Neural progenitor cell (in vitro differentiated cells): ENCODE measurements around the gene RPL26. TPM values are rescaled to one million over a fixed set of nuclear protein-coding genes. Genes with fewer than 3 reads are reported as not detected.

Experiments
- DNase-seq: peaks from one replicate; pipeline ENCODE4 v3.0.0-alpha.2; 2016; ENCODE audit warnings: low spot score
- H2AFZ ChIP-seq: fragments of 200-600 bp; sonication (generic); replicated peaks from 2 replicates; pipeline ENCODE4 v1.6.1; 2016; ENCODE audit warnings: antibody characterized with exemption
- H3F3A ChIP-seq: fragments of 200-600 bp; sonication (generic); 2 replicates; pipeline ENCODE4 v1.6.1; 2016; ENCODE audit warnings: antibody characterized with exemption, low read depth
- H3K27ac ChIP-seq: fragments of 200-600 bp; sonication (generic); 2 replicates; pipeline ENCODE4 v1.5.1; 2016; ENCODE audit warnings: mild to moderate bottlenecking
- H3K27me3 ChIP-seq: fragments of 200-600 bp; sonication (generic); 2 replicates; pipeline ENCODE4 v1.6.1; 2016; ENCODE audit warnings: mild to moderate bottlenecking, moderate library complexity
- H3K36me3 ChIP-seq: fragments of 200-600 bp; sonication (generic); 2 replicates; pipeline ENCODE4 v1.5.1; 2016
- H3K4me1 ChIP-seq: fragments of 200-600 bp; sonication (generic); 2 replicates; pipeline ENCODE4 v1.6.1; 2016; ENCODE audit warnings: mixed run types
- H3K4me2 ChIP-seq: fragments of 200-600 bp; sonication (generic); 2 replicates; pipeline ENCODE4 v1.6.1; 2016
- H3K4me3 ChIP-seq: fragments of 200-600 bp; sonication (generic); 2 replicates; pipeline ENCODE4 v1.5.1; 2016
- H3K79me2 ChIP-seq: fragments of 200-600 bp; sonication (generic); 2 replicates; pipeline ENCODE4 v1.6.1; 2016; ENCODE audit warnings: low read depth
- H3K9ac ChIP-seq: fragments of 200-600 bp; sonication (generic); 2 replicates; pipeline ENCODE4 v1.6.1; 2016
- H3K9me3 ChIP-seq: fragments of 200-600 bp; sonication (generic); 2 replicates; pipeline ENCODE4 v1.5.1; 2016; ENCODE audit warnings: low read depth
- H4K20me1 ChIP-seq: fragments of 200-600 bp; sonication (generic); 2 replicates; pipeline ENCODE4 v1.6.1; 2016; ENCODE audit warnings: low read depth
- H3K27ac Mint-ChIP-seq: 3 replicates; pipeline ENCODE4 v1.8.0; 2021; ENCODE audit warnings: mixed read lengths
- H3K27me3 Mint-ChIP-seq: 2 replicates; pipeline ENCODE4 v1.8.0; 2022; ENCODE audit warnings: low read depth, mild to moderate bottlenecking, inconsistent platforms, moderate library complexity, mixed read lengths; ENCODE audit not compliant: insufficient read depth
- H3K36me3 Mint-ChIP-seq: 3 replicates; pipeline ENCODE4 v1.8.0; 2021; ENCODE audit warnings: mixed read lengths
- H3K4me1 Mint-ChIP-seq: 3 replicates; pipeline ENCODE4 v1.8.0; 2021; ENCODE audit warnings: mixed read lengths
- H3K4me3 Mint-ChIP-seq: 3 replicates; pipeline ENCODE4 v1.8.0; 2021; ENCODE audit warnings: mild to moderate bottlenecking, moderate library complexity, mixed read lengths
- H3K9me3 Mint-ChIP-seq: 3 replicates; pipeline ENCODE4 v1.8.0; 2020; ENCODE audit warnings: mixed read lengths
- CTCF ChIP-seq: fragments of 200-600 bp; sonication (generic); IDR thresholded peaks from 2 replicates; pipeline ENCODE4 v1.5.1; 2017; ENCODE audit warnings: antibody characterized with exemption, mild to moderate bottlenecking
- EZH2 ChIP-seq: fragments of 200-600 bp; sonication (generic); IDR thresholded peaks from 2 replicates; pipeline ENCODE4 v1.6.1; 2017; ENCODE audit warnings: antibody characterized with exemption, mild to moderate bottlenecking, moderate library complexity
- EZH2phosphoT487 ChIP-seq: fragments of 200-600 bp; sonication (generic); IDR thresholded peaks from 2 replicates; pipeline ENCODE4 v1.6.1; 2017; ENCODE audit warnings: antibody characterized with exemption
- total RNA-seq: library from RNA; depleted of rRNA; stranded (reverse); fragments of >200 nt; gene quantifications from 2 replicates; pipeline ENCODE4 v1.2.3, GENCODE V29; 2015; ENCODE audit warnings: low replicate concordance

Gene RPL26
- total RNA-seq, 1 donor from 2014 or later = 8,768 TPM

- DNase-seq = no peak
- no peak overlapping the region for H3K4me3 ChIP-seq
- no peak overlapping the region for H3K27ac ChIP-seq
- Mint-ChIP-seq H3K27ac (no peak overlapping the region), H3K9me3 (no peaks in the 10 kb centered on the region), H3K36me3 (no peaks in the 10 kb centered on the region), H3K4me3 (no peak overlapping the region), H3K4me1 (peaks cover 5% of the 10 kb centered on the region), H3K27me3 (peaks cover 9% of the 10 kb centered on the region)
- no peaks in the 10 kb centered on the region for H3K9me3 ChIP-seq
- no peaks in the 10 kb centered on the region for H4K20me1 ChIP-seq
- H3K4me2 ChIP-seq = no peak overlapping the region
- peaks cover 3% of the 10 kb centered on the region for H3F3A ChIP-seq
- H3K36me3 ChIP-seq = no peaks in the 10 kb centered on the region
- H3K79me2 ChIP-seq = no peaks in the 10 kb centered on the region
- H3K4me1 ChIP-seq = no peaks in the 10 kb centered on the region
- no peak for TF ChIP-seq CTCF
- peaks cover 22% of the 10 kb centered on the region for H3K27me3 ChIP-seq
- H2AFZ ChIP-seq = no peak overlapping the region
- H3K9ac ChIP-seq = no peak overlapping the region
Measured at GRCh38 chr17:8419305-8419704, 36.3 kb upstream of the RPL26 start.

- H3K79me2 ChIP-seq = no peaks in the 10 kb centered on the region
- peaks cover 5% of the 10 kb centered on the region for H3K4me1 Mint-ChIP-seq
- DNase-seq = no peak
- H2AFZ ChIP-seq = no peak overlapping the region
- TF ChIP-seq EZH2phosphoT487 (no peak), CTCF (no peak), EZH2 (no peak)
- H3K36me3 ChIP-seq = no peaks in the 10 kb centered on the region
- no peaks in the 10 kb centered on the region for H4K20me1 ChIP-seq
- H3K4me1 ChIP-seq = no peaks in the 10 kb centered on the region
- H3K4me3 Mint-ChIP-seq = no peak overlapping the region
- H3K27ac ChIP-seq = no peak overlapping the region
- H3K9me3 Mint-ChIP-seq = no peaks in the 10 kb centered on the region
- no peak overlapping the region for H3K27ac Mint-ChIP-seq
- peaks cover 22% of the 10 kb centered on the region for H3K27me3 ChIP-seq
- H3K4me2 ChIP-seq = no peak overlapping the region
- peaks cover 3% of the 10 kb centered on the region for H3F3A ChIP-seq
- no peak overlapping the region for H3K9ac ChIP-seq
- no peaks in the 10 kb centered on the region for H3K9me3 ChIP-seq
- no peak overlapping the region for H3K4me3 ChIP-seq
- H3K27me3 Mint-ChIP-seq = peaks cover 9% of the 10 kb centered on the region
- no peaks in the 10 kb centered on the region for H3K36me3 Mint-ChIP-seq
Measured at GRCh38 chr17:8418471-8418870, 35.5 kb upstream of the RPL26 start.

- Mint-ChIP-seq H3K36me3 (no peaks in the 10 kb centered on the region), H3K27me3 (peaks cover 8% of the 10 kb centered on the region), H3K27ac (no peak overlapping the region), H3K4me1 (no peaks in the 10 kb centered on the region), H3K9me3 (no peaks in the 10 kb centered on the region), H3K4me3 (no peak overlapping the region)
- Histone ChIP-seq H3K9ac (no peak overlapping the region), H3K9me3 (no peaks in the 10 kb centered on the region), H3K4me3 (no peak overlapping the region), H3K4me1 (no peaks in the 10 kb centered on the region), H4K20me1 (no peaks in the 10 kb centered on the region), H3K27me3 (peaks cover 22% of the 10 kb centered on the region), H3K36me3 (no peaks in the 10 kb centered on the region), H3F3A (peaks cover 3% of the 10 kb centered on the region), H3K27ac (no peak overlapping the region), H2AFZ (peak overlapping the region; percentile 57), H3K79me2 (no peaks in the 10 kb centered on the region), H3K4me2 (no peak overlapping the region)
- no peak for DNase-seq
- TF ChIP-seq EZH2phosphoT487 = no peak
- TF ChIP-seq CTCF = no peak
- no peak for TF ChIP-seq EZH2
Measured at GRCh38 chr17:8417806-8418205, 34.8 kb upstream of the RPL26 start.

- H3F3A ChIP-seq = peaks cover 10% of the 10 kb centered on the region
Measured at GRCh38 chr17:8413938-8414337, 30.9 kb upstream of the RPL26 start.

More at GRCh38 chr17:8413938-8414337, 30.9 kb upstream of the RPL26 start:
- Mint-ChIP-seq H3K4me3 (no peak overlapping the region), H3K36me3 (no peaks in the 10 kb centered on the region), H3K4me1 (peaks cover 4% of the 10 kb centered on the region), H3K27me3 (peaks cover 11% of the 10 kb centered on the region), H3K27ac (no peak overlapping the region), H3K9me3 (no peaks in the 10 kb centered on the region)
- Histone ChIP-seq H3K9ac (no peak overlapping the region), H3K27me3 (peaks cover 16% of the 10 kb centered on the region), H3K79me2 (no peaks in the 10 kb centered on the region), H2AFZ (no peak overlapping the region), H3K4me2 (no peak overlapping the region), H4K20me1 (no peaks in the 10 kb centered on the region), H3K4me1 (no peaks in the 10 kb centered on the region), H3K9me3 (no peaks in the 10 kb centered on the region), H3K4me3 (no peak overlapping the region), H3K27ac (no peak overlapping the region), H3K36me3 (no peaks in the 10 kb centered on the region)
- no peak for DNase-seq
- TF ChIP-seq EZH2 = no peak
- no peak for TF ChIP-seq EZH2phosphoT487
- no peak for TF ChIP-seq CTCF
